H1 (cell line): ENCODE measurements around the gene MDFI.

Experiments
- NRF1 ChIP-seq: IDR thresholded peaks from 2 replicates; pipeline ENCODE4 v1.6.1; 2011; ENCODE audit warnings: mild to moderate bottlenecking, low read depth, low read length, improper control_type of control experiment
- RAD21 ChIP-seq, 2 experiments: IDR thresholded peaks in 1 of 2; conservative IDR thresholded peaks in 1 of 2; 2 replicates each; pipeline ENCODE4 v1.6.1; 2011; ENCODE audit warnings: low read depth in 2 of 2, low read length in 2 of 2, improper control_type of control experiment in 1 of 2, inconsistent platforms in 1 of 2, mild to moderate bottlenecking in 1 of 2, moderate library complexity in 1 of 2
- YY1 ChIP-seq: IDR thresholded peaks from 2 replicates; pipeline ENCODE4 v1.6.1; 2011; ENCODE audit warnings: low read depth, mild to moderate bottlenecking, low read length
- TF ChIP-seq, protein P1 (sequence below), 3 experiments: IDR thresholded peaks; 1 replicate in 2 of 3; 2 replicates in 1 of 3; pipeline versions ENCODE4 v1.5.1 to v1.6.1; 2011; ENCODE audit warnings: low read length in 3 of 3, mild to moderate bottlenecking in 3 of 3, inconsistent platforms in 2 of 3, low read depth in 1 of 3, moderate library complexity in 1 of 3; ENCODE audit not compliant: insufficient read depth in 1 of 3; ENCODE audit errors: control extremely low read depth in 1 of 3

DNA sequence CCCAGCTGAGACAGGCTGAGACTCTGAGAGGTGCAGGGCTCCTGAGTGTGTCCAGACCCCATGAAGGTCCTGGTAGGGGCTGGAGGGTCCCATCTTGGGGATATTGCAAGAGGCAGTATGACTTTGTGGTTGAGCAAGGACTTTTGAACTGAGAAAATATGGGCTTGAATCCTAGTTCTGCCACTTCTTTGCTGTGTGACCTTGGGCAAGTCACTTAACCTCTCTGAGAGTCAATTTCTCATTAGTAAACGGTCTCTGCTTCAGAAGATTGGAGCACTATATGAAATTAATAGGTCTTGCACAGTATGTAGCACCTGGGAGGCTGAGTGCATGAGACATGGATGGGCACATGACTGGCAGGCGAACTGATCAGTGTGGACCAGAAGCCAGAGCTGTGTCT lies 54.5 kb downstream of the MDFI start:
- TF ChIP-seq, protein P1, sequence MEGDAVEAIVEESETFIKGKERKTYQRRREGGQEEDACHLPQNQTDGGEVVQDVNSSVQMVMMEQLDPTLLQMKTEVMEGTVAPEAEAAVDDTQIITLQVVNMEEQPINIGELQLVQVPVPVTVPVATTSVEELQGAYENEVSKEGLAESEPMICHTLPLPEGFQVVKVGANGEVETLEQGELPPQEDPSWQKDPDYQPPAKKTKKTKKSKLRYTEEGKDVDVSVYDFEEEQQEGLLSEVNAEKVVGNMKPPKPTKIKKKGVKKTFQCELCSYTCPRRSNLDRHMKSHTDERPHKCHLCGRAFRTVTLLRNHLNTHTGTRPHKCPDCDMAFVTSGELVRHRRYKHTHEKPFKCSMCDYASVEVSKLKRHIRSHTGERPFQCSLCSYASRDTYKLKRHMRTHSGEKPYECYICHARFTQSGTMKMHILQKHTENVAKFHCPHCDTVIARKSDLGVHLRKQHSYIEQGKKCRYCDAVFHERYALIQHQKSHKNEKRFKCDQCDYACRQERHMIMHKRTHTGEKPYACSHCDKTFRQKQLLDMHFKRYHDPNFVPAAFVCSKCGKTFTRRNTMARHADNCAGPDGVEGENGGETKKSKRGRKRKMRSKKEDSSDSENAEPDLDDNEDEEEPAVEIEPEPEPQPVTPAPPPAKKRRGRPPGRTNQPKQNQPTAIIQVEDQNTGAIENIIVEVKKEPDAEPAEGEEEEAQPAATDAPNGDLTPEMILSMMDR (IDR thresholded peaks at IDR 0.05; ENCODE audit: control extremely low read depth in 1 of 3, insufficient read depth in 1 of 3, low read depth in 1 of 3, low read length in 3 of 3), result no peak
- TF ChIP-seq RAD21 (IDR thresholded peaks at IDR 0.05 in 1 of 2, conservative IDR thresholded peaks at IDR 0.05 in 1 of 2; ENCODE audit: low read depth in 2 of 2, low read length in 2 of 2) (no peak), YY1 (no peak), NRF1 (no peak)
